B cell (primary cell): ENCODE results near the gene DYNLT4.

Experiments used
- EZH2 ChIP-seq: IDR thresholded peaks from 2 replicates; pipeline ENCODE4 v1.6.1; 2012; ENCODE audit warnings: borderline replicate concordance, low read depth, mild to moderate bottlenecking, moderate library complexity, low read length; ENCODE audit not compliant: insufficient read depth, poor library complexity, severe bottlenecking
- TF ChIP-seq, protein P1 (sequence below): fragments of 200-600 bp; IDR thresholded peaks from one replicate; pipeline ENCODE4 v1.8.0; 2022; ENCODE audit warnings: antibody characterized with exemption, mild to moderate bottlenecking

DNA sequence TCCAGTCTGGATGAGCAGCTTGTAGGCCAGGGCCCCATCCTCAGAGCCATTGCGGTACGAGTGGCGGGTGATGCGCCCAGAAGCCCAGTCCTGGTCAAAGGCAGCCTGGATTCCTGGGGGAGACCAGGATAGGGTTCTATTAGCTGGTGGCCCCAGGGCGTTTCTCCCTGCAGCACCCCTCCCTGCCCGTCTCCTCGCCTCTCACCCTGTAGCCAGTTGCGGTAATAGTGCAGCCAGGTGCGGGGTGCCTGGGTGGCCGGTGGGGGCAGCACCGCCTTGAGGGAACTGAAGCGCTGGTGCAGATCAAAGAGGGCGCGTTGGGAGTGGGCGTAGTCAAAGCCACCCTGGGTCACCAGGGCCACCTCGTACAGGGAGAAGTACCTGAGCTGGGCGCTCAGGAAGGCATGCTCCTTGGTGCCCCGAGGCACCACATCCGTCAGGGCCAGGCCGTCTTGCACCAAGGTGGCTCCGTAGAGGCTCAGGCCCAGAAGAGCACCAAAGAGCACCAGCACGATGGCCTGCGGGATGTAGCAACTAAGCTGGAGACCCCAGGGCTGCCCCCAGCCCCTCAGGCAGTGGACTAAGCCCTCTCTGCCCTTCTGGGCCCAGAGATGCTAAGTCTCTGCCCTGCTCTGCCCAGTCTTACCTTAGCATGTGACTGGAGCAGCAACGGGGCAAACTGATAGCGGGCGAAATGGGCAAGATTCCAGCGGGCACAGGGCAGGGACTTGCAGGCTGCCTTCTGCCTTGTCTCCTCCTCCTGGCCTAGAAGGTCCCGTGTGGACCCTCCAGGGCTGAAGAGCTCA is 20.2 kb upstream of the DYNLT4 start:
- TF ChIP-seq, protein P1, sequence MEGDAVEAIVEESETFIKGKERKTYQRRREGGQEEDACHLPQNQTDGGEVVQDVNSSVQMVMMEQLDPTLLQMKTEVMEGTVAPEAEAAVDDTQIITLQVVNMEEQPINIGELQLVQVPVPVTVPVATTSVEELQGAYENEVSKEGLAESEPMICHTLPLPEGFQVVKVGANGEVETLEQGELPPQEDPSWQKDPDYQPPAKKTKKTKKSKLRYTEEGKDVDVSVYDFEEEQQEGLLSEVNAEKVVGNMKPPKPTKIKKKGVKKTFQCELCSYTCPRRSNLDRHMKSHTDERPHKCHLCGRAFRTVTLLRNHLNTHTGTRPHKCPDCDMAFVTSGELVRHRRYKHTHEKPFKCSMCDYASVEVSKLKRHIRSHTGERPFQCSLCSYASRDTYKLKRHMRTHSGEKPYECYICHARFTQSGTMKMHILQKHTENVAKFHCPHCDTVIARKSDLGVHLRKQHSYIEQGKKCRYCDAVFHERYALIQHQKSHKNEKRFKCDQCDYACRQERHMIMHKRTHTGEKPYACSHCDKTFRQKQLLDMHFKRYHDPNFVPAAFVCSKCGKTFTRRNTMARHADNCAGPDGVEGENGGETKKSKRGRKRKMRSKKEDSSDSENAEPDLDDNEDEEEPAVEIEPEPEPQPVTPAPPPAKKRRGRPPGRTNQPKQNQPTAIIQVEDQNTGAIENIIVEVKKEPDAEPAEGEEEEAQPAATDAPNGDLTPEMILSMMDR: no peak
- no peak for TF ChIP-seq EZH2
